Bronchial epithelial cell (primary cell): ENCODE results near the gene CCDC138. TPM values are rescaled to one million over a fixed set of nuclear protein-coding genes. Genes with fewer than 3 reads are reported as not detected.

ENCODE experiments used
- DNase-seq: peaks from one replicate; pipeline ENCODE4 v3.0.0-alpha.2; 2010; ENCODE audit warnings: low read depth
- FAIRE-seq: peaks from 2 replicates; lab custom pipeline; 2011; peaks lifted over from hg19 to GRCh38; lab: Jason Lieb, UNC
- H3K27me3 ChIP-seq: 2 replicates; pipeline ENCODE4 v1.5.1; 2011; ENCODE audit warnings: low read length; ENCODE audit not compliant: control insufficient read depth, insufficient read depth
- H3K36me3 ChIP-seq: 2 replicates; pipeline ENCODE4 v1.5.1; 2011; ENCODE audit warnings: low read length; ENCODE audit not compliant: control insufficient read depth, insufficient read depth
- H3K4me3 ChIP-seq: 2 replicates; pipeline ENCODE4 v1.5.1; 2011; ENCODE audit warnings: mild to moderate bottlenecking, low read depth, low read length, control low read depth
- CTCF ChIP-seq: IDR thresholded peaks from 2 replicates; pipeline ENCODE4 v1.5.1; 2011; ENCODE audit warnings: mild to moderate bottlenecking, moderate library complexity, low read length, control low read depth, inconsistent platforms; ENCODE audit not compliant: insufficient read depth, severe bottlenecking
- total RNA-seq: library from RNA; depleted of rRNA; stranded (reverse); fragments of >200 nt; gene quantifications from 2 replicates; pipeline ENCODE4 v1.2.1, GENCODE V29; 2014

Gene CCDC138
- total RNA-seq, 1 donor from 2014 or later = 3.4 TPM

DNA sequence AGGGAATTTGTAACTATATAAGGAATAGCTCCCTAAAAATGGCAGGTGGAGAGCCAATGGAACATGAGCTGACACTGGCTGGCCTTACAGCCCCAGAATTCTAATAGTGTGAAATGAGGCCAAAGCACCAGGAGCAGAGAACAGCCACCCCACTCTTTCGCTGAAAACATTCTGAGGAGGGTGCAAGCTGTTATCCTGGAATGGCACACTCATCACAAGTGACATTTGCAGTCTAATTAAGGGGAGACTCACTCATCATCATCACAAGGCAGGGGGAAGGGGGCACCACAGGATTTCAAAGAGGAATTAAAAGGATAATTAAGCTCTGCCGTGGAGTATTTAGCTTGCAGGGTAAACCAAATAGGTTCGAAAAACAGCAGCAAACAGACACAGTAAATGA lies 108.2 kb downstream of the CCDC138 start:
- no peaks in the 10 kb centered on the region for H3K36me3 ChIP-seq
- DNase-seq = no peak
- H3K27me3 ChIP-seq = no peaks in the 10 kb centered on the region

GRCh38 chr2:108895188-108895587 lies 108.6 kb downstream of the CCDC138 start:
- Histone ChIP-seq H3K36me3 (no peaks in the 10 kb centered on the region), H3K4me3 (no peak overlapping the region), H3K27me3 (no peaks in the 10 kb centered on the region)
- TF ChIP-seq CTCF = no peak
- FAIRE-seq (no peak), DNase-seq (no peak)

More for the DNA sequence above, 108.2 kb downstream of the CCDC138 start:
- no peak overlapping the region for H3K4me3 ChIP-seq
- FAIRE-seq = no peak
- no peak for TF ChIP-seq CTCF

DNA sequence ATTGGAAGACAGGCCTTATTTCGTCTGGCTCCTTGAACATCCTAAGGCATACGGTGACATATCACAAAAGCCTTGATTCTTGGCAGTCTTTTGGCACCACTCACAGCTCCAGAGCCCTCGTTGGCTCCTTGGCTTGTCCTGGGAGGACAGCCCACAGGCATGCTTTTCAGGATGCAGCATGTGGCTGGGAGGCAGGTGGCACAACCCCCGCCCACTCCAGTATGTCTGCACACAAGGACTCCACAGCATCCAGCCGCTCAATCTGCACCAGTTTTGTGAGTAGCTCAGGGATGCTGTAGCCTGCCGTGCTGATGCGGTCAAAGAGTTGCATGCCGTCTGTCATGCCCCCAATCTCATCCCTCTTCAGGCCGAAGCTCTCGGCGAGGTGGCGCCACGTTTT lies 110.2 kb downstream of the CCDC138 start:
- no peak for FAIRE-seq
- no peak for DNase-seq
- no peak for TF ChIP-seq CTCF
- H3K36me3 ChIP-seq = no peaks in the 10 kb centered on the region
- H3K27me3 ChIP-seq = no peaks in the 10 kb centered on the region
- no peak overlapping the region for H3K4me3 ChIP-seq

DNA sequence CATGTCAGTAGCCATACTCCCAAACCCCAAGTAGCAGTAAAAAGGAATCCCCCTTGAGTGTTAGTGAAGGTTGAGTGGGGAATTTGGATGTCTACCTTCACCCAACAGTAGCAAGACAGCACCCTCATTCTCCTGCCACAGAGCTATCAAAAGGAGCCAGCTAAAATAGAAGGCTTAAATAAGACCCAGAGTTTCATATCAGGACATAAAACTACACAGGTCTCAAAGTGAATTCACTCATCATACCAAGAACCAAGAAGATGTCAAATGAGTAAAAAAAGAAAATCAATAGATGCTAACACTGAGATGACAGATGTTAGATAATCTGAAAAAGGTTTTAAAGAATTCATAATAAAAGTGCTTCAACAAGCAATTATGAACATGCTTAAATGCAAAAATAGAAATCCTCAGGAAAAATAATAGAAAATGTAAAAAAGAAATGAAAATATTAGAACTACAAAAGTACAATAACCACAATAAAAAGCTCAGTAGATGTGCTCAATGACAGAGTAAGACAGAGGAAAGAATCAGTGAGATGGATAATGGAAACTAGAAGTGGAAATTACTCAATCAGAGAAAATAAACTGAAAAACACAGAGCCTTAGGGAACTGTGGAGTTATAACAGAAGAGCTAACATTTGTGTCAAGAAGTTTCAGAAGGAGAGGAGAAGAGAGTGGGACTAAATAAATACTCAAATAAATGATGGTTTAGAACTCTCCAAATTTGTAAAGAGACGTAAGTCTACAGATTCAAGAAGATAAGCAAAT lies 111.9 kb downstream of the CCDC138 start:
- TF ChIP-seq CTCF = no peak
- no peak overlapping the region for H3K4me3 ChIP-seq
- no peaks in the 10 kb centered on the region for H3K27me3 ChIP-seq
- DNase-seq (no peak), FAIRE-seq (no peak)
- H3K36me3 ChIP-seq = no peaks in the 10 kb centered on the region

DNA sequence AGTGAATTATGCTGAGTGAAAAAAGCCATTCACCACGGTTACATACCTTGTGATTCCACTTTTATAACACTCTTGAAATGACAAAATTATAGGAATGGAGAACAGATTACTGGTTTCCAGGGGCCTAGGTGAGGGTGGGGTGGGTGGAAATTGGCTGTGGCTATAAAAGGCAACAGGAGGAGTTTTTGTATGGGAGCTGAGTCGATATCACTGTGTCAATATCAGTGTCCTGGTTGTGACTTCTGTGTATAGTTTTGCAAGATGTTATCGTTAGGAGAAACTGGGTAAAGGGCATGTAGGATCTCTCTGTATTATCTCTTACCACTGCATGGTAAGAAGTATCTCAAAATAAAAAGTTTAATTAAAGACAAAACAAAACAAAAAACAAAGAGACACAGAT lies 118.1 kb downstream of the CCDC138 start:
- DNase-seq (no peak), FAIRE-seq (no peak)
- Histone ChIP-seq H3K36me3 (no peaks in the 10 kb centered on the region), H3K4me3 (no peak overlapping the region), H3K27me3 (peaks cover 2% of the 10 kb centered on the region)
- no peak for TF ChIP-seq CTCF

- no peak overlapping the region for H3K4me3 ChIP-seq
- no peak for TF ChIP-seq CTCF
- no peaks in the 10 kb centered on the region for H3K36me3 ChIP-seq
- H3K27me3 ChIP-seq = peaks cover 2% of the 10 kb centered on the region
- no peak for FAIRE-seq
- DNase-seq = no peak
Measured at GRCh38 chr2:108905176-108905575, 118.6 kb downstream of the CCDC138 start.
